Uterus (tissue), 2 donors: Measurements from ENCODE around the gene ANKDD1B.

Source experiments
- POLR2A ChIP-seq, 2 donors: fragments of 450-650 bp; IDR thresholded peaks; one replicate each; pipeline ENCODE4 v1.6.1; 2016; ENCODE audit warnings: antibody characterized with exemption in 2 of 2, mild to moderate bottlenecking in 1 of 2, moderate library complexity in 1 of 2
- TF ChIP-seq, protein P1 (sequence below), 4 experiments: fragments of 200-600 bp in 2 of 4; fragments of 450-650 bp in 2 of 4; sonication (generic) in 2 of 4; IDR thresholded peaks; one replicate each; pipeline ENCODE4 v1.5.1; 2016 to 2019; ENCODE audit warnings: antibody characterized with exemption in 4 of 4, mild to moderate bottlenecking in 2 of 4, moderate library complexity in 1 of 4

DNA sequence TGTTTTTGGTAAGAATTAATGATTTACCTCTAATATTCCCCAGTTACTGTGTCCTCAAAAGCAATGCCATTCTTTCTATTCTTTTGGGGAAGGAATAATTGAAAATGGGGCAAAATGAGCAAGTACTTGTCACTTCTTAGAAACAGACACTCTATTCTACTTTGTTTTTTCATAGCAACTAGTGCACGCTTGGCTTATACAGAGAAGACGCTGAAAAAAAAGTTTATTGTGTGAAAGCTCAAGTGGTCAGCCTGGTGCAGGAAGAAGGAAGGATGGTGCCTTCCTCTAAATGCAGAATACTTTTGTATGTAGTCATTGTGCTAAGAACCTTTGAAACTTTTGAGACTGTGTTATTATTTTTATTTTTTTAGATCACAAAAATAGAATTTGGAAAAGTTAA, 29.6 kb downstream of the ANKDD1B start:
- no peak for TF ChIP-seq POLR2A (IDR thresholded peaks at IDR 0.05)
- TF ChIP-seq, protein P1, sequence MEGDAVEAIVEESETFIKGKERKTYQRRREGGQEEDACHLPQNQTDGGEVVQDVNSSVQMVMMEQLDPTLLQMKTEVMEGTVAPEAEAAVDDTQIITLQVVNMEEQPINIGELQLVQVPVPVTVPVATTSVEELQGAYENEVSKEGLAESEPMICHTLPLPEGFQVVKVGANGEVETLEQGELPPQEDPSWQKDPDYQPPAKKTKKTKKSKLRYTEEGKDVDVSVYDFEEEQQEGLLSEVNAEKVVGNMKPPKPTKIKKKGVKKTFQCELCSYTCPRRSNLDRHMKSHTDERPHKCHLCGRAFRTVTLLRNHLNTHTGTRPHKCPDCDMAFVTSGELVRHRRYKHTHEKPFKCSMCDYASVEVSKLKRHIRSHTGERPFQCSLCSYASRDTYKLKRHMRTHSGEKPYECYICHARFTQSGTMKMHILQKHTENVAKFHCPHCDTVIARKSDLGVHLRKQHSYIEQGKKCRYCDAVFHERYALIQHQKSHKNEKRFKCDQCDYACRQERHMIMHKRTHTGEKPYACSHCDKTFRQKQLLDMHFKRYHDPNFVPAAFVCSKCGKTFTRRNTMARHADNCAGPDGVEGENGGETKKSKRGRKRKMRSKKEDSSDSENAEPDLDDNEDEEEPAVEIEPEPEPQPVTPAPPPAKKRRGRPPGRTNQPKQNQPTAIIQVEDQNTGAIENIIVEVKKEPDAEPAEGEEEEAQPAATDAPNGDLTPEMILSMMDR (IDR thresholded peaks at IDR 0.05) = no peak
